ENCODE measurements around the gene IL4R.

IL4R gene

GRCh38 chr16:27374221-27374803, 60.5 kb downstream of the IL4R start:
- TF ChIP-seq CTCF (IDR thresholded peaks at IDR 0.05; ENCODE audit: control insufficient read depth, extremely low read depth, insufficient read depth) = no peak
- H3K4me3 ChIP-seq (ENCODE audit: low read depth, low read length) = no peak overlapping the region
- no peak for DNase-seq (ENCODE audit: low read depth)

GRCh38 chr16:27374804-27375425, 61.1 kb downstream of the IL4R start:
- H3K4me3 ChIP-seq (ENCODE audit: low read depth, low read length) = no peak overlapping the region
- peak; percentile 1 for DNase-seq (ENCODE audit: low read depth)
- TF ChIP-seq CTCF (IDR thresholded peaks at IDR 0.05; ENCODE audit: control insufficient read depth, extremely low read depth, insufficient read depth) = peak; percentile 38

GRCh38 chr16:27377666-27378485, 64.1 kb downstream of the IL4R start:
- no peak for DNase-seq (ENCODE audit: low read depth)
- H3K4me3 ChIP-seq (ENCODE audit: low read depth, low read length) = no peak overlapping the region
- TF ChIP-seq CTCF (IDR thresholded peaks at IDR 0.05; ENCODE audit: control insufficient read depth, extremely low read depth, insufficient read depth) = no peak

GRCh38 chr16:27378871-27379481, 65.2 kb downstream of the IL4R start:
- TF ChIP-seq CTCF (IDR thresholded peaks at IDR 0.05; ENCODE audit: control insufficient read depth, extremely low read depth, insufficient read depth) = no peak
- H3K4me3 ChIP-seq (ENCODE audit: low read depth, low read length) = no peak overlapping the region
- DNase-seq (ENCODE audit: low read depth) = no peak

GRCh38 chr16:27379919-27380318, 66.1 kb downstream of the IL4R start:
- TF ChIP-seq CTCF (IDR thresholded peaks at IDR 0.05; ENCODE audit: control insufficient read depth, extremely low read depth, insufficient read depth) = no peak
- DNase-seq (ENCODE audit: low read depth) = no peak
- H3K4me3 ChIP-seq (ENCODE audit: low read depth, low read length) = no peak overlapping the region

GRCh38 chr16:27381236-27381635, 67.5 kb downstream of the IL4R start:
- H3K4me3 ChIP-seq (ENCODE audit: low read depth, low read length) = no peak overlapping the region
- TF ChIP-seq CTCF (IDR thresholded peaks at IDR 0.05; ENCODE audit: control insufficient read depth, extremely low read depth, insufficient read depth) = no peak
- DNase-seq (ENCODE audit: low read depth) = no peak

All from LNCaP clone FGC (cell line).